Neural progenitor cell (in vitro differentiated cells): ENCODE results near the gene ANKRD13D. TPM values are rescaled to one million over a fixed set of nuclear protein-coding genes. Genes with fewer than 3 reads are reported as not detected.

Experiments
- DNase-seq: peaks from one replicate; pipeline ENCODE4 v3.0.0-alpha.2; 2016; ENCODE audit warnings: low spot score
- H2AFZ ChIP-seq: fragments of 200-600 bp; sonication (generic); replicated peaks from 2 replicates; pipeline ENCODE4 v1.6.1; 2016; ENCODE audit warnings: antibody characterized with exemption
- H3F3A ChIP-seq: fragments of 200-600 bp; sonication (generic); 2 replicates; pipeline ENCODE4 v1.6.1; 2016; ENCODE audit warnings: antibody characterized with exemption, low read depth
- H3K27ac ChIP-seq: fragments of 200-600 bp; sonication (generic); 2 replicates; pipeline ENCODE4 v1.5.1; 2016; ENCODE audit warnings: mild to moderate bottlenecking
- H3K27me3 ChIP-seq: fragments of 200-600 bp; sonication (generic); 2 replicates; pipeline ENCODE4 v1.6.1; 2016; ENCODE audit warnings: mild to moderate bottlenecking, moderate library complexity
- H3K36me3 ChIP-seq: fragments of 200-600 bp; sonication (generic); 2 replicates; pipeline ENCODE4 v1.5.1; 2016
- H3K4me1 ChIP-seq: fragments of 200-600 bp; sonication (generic); 2 replicates; pipeline ENCODE4 v1.6.1; 2016; ENCODE audit warnings: mixed run types
- H3K4me2 ChIP-seq: fragments of 200-600 bp; sonication (generic); 2 replicates; pipeline ENCODE4 v1.6.1; 2016
- H3K4me3 ChIP-seq: fragments of 200-600 bp; sonication (generic); 2 replicates; pipeline ENCODE4 v1.5.1; 2016
- H3K79me2 ChIP-seq: fragments of 200-600 bp; sonication (generic); 2 replicates; pipeline ENCODE4 v1.6.1; 2016; ENCODE audit warnings: low read depth
- H3K9ac ChIP-seq: fragments of 200-600 bp; sonication (generic); 2 replicates; pipeline ENCODE4 v1.6.1; 2016
- H3K9me3 ChIP-seq: fragments of 200-600 bp; sonication (generic); 2 replicates; pipeline ENCODE4 v1.5.1; 2016; ENCODE audit warnings: low read depth
- H4K20me1 ChIP-seq: fragments of 200-600 bp; sonication (generic); 2 replicates; pipeline ENCODE4 v1.6.1; 2016; ENCODE audit warnings: low read depth
- H3K27ac Mint-ChIP-seq: 3 replicates; pipeline ENCODE4 v1.8.0; 2021; ENCODE audit warnings: mixed read lengths
- H3K27me3 Mint-ChIP-seq: 2 replicates; pipeline ENCODE4 v1.8.0; 2022; ENCODE audit warnings: low read depth, mild to moderate bottlenecking, inconsistent platforms, moderate library complexity, mixed read lengths; ENCODE audit not compliant: insufficient read depth
- H3K36me3 Mint-ChIP-seq: 3 replicates; pipeline ENCODE4 v1.8.0; 2021; ENCODE audit warnings: mixed read lengths
- H3K4me1 Mint-ChIP-seq: 3 replicates; pipeline ENCODE4 v1.8.0; 2021; ENCODE audit warnings: mixed read lengths
- H3K4me3 Mint-ChIP-seq: 3 replicates; pipeline ENCODE4 v1.8.0; 2021; ENCODE audit warnings: mild to moderate bottlenecking, moderate library complexity, mixed read lengths
- H3K9me3 Mint-ChIP-seq: 3 replicates; pipeline ENCODE4 v1.8.0; 2020; ENCODE audit warnings: mixed read lengths
- CTCF ChIP-seq: fragments of 200-600 bp; sonication (generic); IDR thresholded peaks from 2 replicates; pipeline ENCODE4 v1.5.1; 2017; ENCODE audit warnings: antibody characterized with exemption, mild to moderate bottlenecking
- EZH2 ChIP-seq: fragments of 200-600 bp; sonication (generic); IDR thresholded peaks from 2 replicates; pipeline ENCODE4 v1.6.1; 2017; ENCODE audit warnings: antibody characterized with exemption, mild to moderate bottlenecking, moderate library complexity
- EZH2phosphoT487 ChIP-seq: fragments of 200-600 bp; sonication (generic); IDR thresholded peaks from 2 replicates; pipeline ENCODE4 v1.6.1; 2017; ENCODE audit warnings: antibody characterized with exemption
- total RNA-seq: library from RNA; depleted of rRNA; stranded (reverse); fragments of >200 nt; gene quantifications from 2 replicates; pipeline ENCODE4 v1.2.3, GENCODE V29; 2015; ENCODE audit warnings: low replicate concordance

Gene ANKRD13D
- total RNA-seq, 1 donor from 2014 or later = 21.0 TPM

GRCh38 chr11:67300256-67300755 is 11.2 kb downstream of the ANKRD13D start:
- TF ChIP-seq EZH2phosphoT487 = no peak
- TF ChIP-seq CTCF = no peak
- no peak for TF ChIP-seq EZH2
- H3K9me3 Mint-ChIP-seq = peaks cover 11% of the 10 kb centered on the region
- no peak for DNase-seq
- peaks cover 8% of the 10 kb centered on the region for H3K4me1 Mint-ChIP-seq
- Histone ChIP-seq H3K27me3 (peaks cover 16% of the 10 kb centered on the region), H3K9me3 (no peaks in the 10 kb centered on the region), H3K4me3 (no peak overlapping the region), H2AFZ (no peak overlapping the region), H3K27ac (no peak overlapping the region), H3K9ac (no peak overlapping the region), H3K4me2 (no peak overlapping the region), H3F3A (peaks cover 27% of the 10 kb centered on the region), H3K36me3 (no peaks in the 10 kb centered on the region), H3K79me2 (no peaks in the 10 kb centered on the region), H3K4me1 (peaks cover 12% of the 10 kb centered on the region), H4K20me1 (peaks cover 14% of the 10 kb centered on the region)
- H3K36me3 Mint-ChIP-seq = peaks cover 27% of the 10 kb centered on the region
- H3K4me3 Mint-ChIP-seq = no peak overlapping the region
- H3K27ac Mint-ChIP-seq = no peak overlapping the region
- peaks cover 5% of the 10 kb centered on the region for H3K27me3 Mint-ChIP-seq

GRCh38 chr11:67300756-67301312 is 11.7 kb downstream of the ANKRD13D start:
- H3K27me3 Mint-ChIP-seq = peaks cover 5% of the 10 kb centered on the region
- peaks cover 8% of the 10 kb centered on the region for H3K4me1 Mint-ChIP-seq
- H3K27ac ChIP-seq = no peak overlapping the region
- H3K36me3 ChIP-seq = no peaks in the 10 kb centered on the region
- H3K79me2 ChIP-seq = no peaks in the 10 kb centered on the region
- peaks cover 9% of the 10 kb centered on the region for H3K9me3 Mint-ChIP-seq
- peaks cover 27% of the 10 kb centered on the region for H3F3A ChIP-seq
- TF ChIP-seq CTCF (no peak), EZH2phosphoT487 (no peak), EZH2 (no peak)
- H4K20me1 ChIP-seq = peaks cover 14% of the 10 kb centered on the region
- H3K4me2 ChIP-seq = no peak overlapping the region
- H2AFZ ChIP-seq = no peak overlapping the region
- peaks cover 16% of the 10 kb centered on the region for H3K27me3 ChIP-seq
- no peak overlapping the region for H3K4me3 Mint-ChIP-seq
- no peak for DNase-seq
- H3K4me1 ChIP-seq = peaks cover 12% of the 10 kb centered on the region
- no peak overlapping the region for H3K4me3 ChIP-seq
- no peaks in the 10 kb centered on the region for H3K9me3 ChIP-seq
- H3K36me3 Mint-ChIP-seq = peaks cover 25% of the 10 kb centered on the region
- H3K27ac Mint-ChIP-seq = no peak overlapping the region
- no peak overlapping the region for H3K9ac ChIP-seq

- Mint-ChIP-seq H3K9me3 (peaks cover 4% of the 10 kb centered on the region), H3K4me1 (peaks cover 8% of the 10 kb centered on the region), H3K4me3 (no peak overlapping the region), H3K27me3 (peaks cover 7% of the 10 kb centered on the region), H3K27ac (no peak overlapping the region), H3K36me3 (peaks cover 19% of the 10 kb centered on the region)
- Histone ChIP-seq H3K4me3 (no peak overlapping the region), H3K9me3 (no peaks in the 10 kb centered on the region), H3K36me3 (no peaks in the 10 kb centered on the region), H4K20me1 (peaks cover 14% of the 10 kb centered on the region), H3K9ac (no peak overlapping the region), H2AFZ (no peak overlapping the region), H3K27me3 (peaks cover 16% of the 10 kb centered on the region), H3K79me2 (no peaks in the 10 kb centered on the region), H3K4me1 (peaks cover 12% of the 10 kb centered on the region), H3K4me2 (no peak overlapping the region), H3F3A (peaks cover 27% of the 10 kb centered on the region), H3K27ac (no peak overlapping the region)
- no peak for DNase-seq
- no peak for TF ChIP-seq CTCF
- TF ChIP-seq EZH2 = no peak
- no peak for TF ChIP-seq EZH2phosphoT487
These were observed 12.3 kb downstream of the ANKRD13D start for GRCh38 chr11:67301313-67301921.
